ENCODE results near the gene CDH3.
"Not testable (repeated sequence)": the region's sequence is repeated elsewhere in the genome, so short reads cannot be mapped to it uniquely, and the experiment has no call there.

The CDH3 gene

DNA sequence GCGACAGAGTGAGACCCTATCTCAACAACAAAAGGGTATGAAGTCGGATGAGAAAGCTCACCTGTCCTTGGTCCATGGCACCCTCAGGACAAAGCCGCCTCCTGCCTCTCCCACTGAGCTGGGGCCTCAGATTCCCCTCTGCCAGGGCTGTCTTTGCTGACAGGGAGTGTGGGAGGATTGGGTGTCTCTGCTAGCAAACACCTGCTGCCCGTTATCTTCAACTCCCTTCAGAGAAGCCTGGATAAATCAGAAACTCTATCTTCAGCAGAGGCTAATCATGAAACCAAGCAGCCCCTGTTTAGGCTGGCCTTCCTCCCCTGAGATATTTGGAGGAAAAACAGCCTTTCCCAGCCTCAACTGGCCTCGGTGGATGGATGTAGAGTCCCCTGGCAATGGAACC is 55.7 kb downstream of the CDH3 start:
- DNase-seq (ENCODE audit: low spot score) (no peak), FAIRE-seq (no peak)

DNA sequence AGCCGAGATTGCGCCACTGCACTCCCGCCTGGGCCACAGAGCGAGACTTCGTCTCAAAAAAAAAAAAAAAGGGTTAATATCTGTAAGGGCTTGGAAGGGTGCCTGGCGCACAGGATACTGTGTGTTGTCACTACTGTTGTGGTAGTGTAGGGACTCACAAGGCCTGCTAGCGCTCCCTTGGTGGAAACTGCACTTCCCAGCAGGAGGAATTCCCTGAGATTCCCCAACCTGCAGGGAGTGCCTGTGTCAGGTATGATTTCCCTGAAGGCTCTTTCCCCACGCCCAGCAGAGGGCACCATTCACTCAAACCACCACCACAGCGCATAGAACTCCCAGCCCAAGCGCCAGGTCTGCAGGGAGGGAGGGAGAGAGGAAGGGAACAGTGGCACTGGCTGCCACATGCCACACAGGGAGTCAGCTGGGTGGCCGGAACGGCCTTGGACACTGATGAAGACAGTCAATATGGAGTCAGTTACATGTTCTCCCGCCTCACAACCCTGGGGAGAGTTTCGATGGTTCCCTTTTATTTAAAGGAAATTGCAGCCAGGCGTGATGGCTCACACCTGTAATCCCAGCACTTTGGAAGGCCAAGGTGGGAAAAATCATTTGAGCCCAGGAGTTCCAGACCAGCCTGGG is 59.2 kb downstream of the CDH3 start:
- FAIRE-seq (no peak), DNase-seq (ENCODE audit: low spot score) (peak; percentile 64)

DNA sequence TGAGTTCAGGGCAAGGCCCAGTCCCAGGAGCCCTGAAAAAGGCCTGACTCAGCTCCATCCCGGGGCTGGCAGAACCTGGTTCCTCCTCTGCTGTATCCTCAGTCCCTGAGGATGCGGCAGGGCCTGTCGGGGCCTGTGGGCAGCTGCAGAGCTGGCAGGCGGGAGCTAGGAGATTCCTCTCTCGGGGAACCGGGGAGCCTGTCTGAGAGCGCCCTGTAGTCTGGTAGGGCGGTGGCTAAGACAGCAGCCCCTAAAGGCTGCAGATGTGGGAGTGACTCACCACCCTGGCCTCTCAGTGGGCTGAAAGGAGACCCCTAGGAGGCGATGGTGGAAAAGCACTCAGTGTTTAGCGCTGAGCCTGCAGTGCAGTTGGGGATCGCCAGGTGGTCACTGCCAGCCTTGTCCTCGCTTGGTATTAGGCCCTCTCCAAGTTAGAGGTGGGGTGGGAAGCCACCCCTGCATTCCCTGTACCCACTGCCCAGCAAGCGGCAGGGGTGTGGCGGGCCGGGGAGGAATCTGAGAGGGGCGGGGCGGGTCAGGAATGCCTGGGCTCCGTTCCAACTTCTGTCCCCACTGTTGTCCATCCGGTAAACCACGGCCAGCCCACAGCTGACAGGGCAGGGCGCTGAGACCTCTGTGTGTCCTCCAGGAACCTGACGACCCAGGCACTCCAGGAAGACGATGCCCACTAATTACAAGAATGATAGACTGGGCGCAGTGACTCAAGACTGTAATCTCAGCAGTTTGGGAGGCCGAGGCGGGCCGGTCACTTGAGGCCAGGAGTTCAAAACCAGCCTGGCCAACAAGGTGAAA is 62.4 kb downstream of the CDH3 start:
- FAIRE-seq (peak; percentile 80), DNase-seq (ENCODE audit: low spot score) (peak; percentile 96)

GRCh38 chr16:68710211-68710610 is 65.1 kb downstream of the CDH3 start:
- no peak for DNase-seq (ENCODE audit: low spot score)
- FAIRE-seq, result no peak

GRCh38 chr16:68711421-68712139 is 66.5 kb downstream of the CDH3 start:
- DNase-seq (ENCODE audit: low spot score), result no peak
- no peak for FAIRE-seq

GRCh38 chr16:68713361-68713760 is 68.3 kb downstream of the CDH3 start:
- DNase-seq (ENCODE audit: low spot score) (no peak), FAIRE-seq (no peak)

GRCh38 chr16:68715471-68715870 is 70.4 kb downstream of the CDH3 start:
- FAIRE-seq, result no peak

GRCh38 chr16:68716516-68716915 is 71.4 kb downstream of the CDH3 start:
- DNase-seq (ENCODE audit: low spot score); FAIRE-seq: not testable (repeated sequence)

More at GRCh38 chr16:68715471-68715870, 70.4 kb downstream of the CDH3 start:
- no peak for DNase-seq (ENCODE audit: low spot score)

GRCh38 chr16:68717684-68718083 is 72.6 kb downstream of the CDH3 start:
- DNase-seq (ENCODE audit: low spot score), result no peak
- no peak for FAIRE-seq

DNA sequence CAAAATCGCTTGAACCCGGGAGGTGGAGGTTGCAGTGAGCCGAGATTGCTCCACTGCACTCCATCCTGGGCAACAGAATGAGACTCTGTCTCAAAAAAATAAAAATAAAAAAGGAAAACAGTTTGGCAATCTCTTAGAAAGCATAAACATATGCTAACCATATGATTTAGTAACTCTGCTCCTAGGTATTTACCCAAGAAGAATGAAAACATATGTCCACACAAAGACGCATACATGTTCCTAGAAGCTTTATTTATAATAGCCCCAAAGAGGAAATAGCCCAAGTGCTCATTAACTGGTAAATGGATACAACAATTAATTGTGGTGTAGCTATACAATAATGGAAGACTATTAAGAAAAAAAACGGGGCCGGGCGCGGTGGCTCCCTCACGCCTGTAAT is 73.5 kb downstream of the CDH3 start:
- FAIRE-seq (no peak), DNase-seq (ENCODE audit: low spot score) (no peak)

DNA sequence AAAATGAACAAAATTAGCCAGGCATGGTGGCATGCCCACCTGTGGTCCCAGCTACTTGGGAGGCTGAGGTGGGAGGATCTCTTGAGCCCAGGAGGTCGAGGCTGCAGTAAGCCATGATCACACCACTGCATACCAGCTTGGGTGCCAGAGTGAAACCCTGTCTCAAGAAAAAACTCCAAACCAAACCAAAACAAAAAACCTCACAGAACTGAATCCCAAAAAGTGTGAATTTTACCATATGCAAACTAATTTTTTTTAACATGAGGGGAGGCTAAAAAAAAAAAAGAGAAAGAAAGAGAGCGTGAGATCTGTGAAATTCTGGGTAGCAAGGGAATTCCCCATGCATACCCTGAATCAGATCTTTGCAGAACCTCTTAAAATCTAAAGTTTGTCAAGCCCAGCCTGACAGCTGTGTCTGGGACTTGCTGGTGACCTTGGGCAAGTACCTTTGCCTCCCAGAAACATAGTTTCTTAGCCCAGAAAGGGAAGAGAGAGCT is 74.9 kb downstream of the CDH3 start:
- FAIRE-seq (no peak), DNase-seq (ENCODE audit: low spot score) (no peak)

DNA sequence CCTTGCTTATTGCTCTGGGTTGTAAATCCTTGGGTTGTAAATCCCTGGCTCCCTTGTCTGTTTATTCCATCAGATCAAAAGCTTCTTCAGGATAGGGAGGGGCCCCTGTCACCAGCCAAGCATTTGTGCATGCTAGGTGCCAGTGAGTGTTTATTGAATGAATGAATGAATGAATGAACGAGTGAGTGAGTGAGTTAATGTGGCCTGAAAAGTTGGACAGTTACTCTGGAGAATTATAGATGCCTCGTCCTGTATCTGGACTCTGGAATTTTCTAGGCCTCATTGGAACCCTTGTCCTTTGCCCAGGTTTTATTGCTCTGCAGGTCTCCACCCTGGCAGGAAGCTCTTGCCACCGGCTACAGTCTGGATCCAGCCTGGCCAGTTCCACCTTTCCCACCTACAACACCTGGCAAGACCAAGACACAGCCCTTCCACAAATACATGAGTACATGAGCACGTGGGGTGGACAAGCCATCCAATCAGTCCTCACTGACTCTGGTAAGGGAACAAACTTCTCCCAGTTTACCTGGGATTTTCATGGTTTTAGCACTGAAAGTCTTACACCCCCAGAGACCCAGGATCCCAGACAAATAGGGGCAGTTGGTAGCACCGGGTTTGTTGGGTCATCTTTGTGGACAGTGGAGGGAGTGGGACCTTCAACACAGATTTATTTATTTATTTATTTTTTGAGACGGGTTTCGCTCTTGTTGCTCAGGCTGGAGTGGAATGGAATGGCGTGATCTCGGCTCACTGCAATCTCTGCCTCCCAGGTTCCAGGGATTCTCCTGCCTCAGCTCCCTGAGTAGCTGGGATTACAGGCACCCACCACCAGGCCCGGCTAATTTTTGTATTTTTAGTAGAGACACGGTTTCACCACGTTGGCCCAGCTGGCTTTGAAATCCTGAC is 77.3 kb downstream of the CDH3 start:
- FAIRE-seq (no peak), DNase-seq (ENCODE audit: low spot score) (no peak)

GRCh38 chr16:68724797-68725196 is 79.7 kb downstream of the CDH3 start:
- no peak for FAIRE-seq
- DNase-seq (ENCODE audit: low spot score), result no peak

DNA sequence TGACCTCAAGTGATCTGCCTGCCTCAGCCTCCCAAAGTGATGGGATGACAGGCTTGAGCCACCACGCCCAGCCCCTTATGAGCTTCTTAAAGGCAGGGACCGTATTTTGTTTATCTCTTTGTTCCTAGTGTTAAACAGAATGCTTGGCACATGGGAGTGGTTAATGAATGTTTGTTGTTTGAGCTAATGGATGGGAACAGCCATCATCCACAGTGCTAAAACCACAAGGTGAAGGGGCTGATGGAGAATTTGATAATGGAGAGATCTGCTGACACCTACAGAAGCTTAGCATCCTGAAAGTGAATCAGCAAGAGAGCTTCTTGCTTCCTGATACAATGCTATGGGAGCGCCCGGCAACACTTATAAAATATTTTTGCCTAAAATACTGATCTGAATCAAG is 83.4 kb downstream of the CDH3 start:
- FAIRE-seq (no peak), DNase-seq (ENCODE audit: low spot score) (no peak)

DNA sequence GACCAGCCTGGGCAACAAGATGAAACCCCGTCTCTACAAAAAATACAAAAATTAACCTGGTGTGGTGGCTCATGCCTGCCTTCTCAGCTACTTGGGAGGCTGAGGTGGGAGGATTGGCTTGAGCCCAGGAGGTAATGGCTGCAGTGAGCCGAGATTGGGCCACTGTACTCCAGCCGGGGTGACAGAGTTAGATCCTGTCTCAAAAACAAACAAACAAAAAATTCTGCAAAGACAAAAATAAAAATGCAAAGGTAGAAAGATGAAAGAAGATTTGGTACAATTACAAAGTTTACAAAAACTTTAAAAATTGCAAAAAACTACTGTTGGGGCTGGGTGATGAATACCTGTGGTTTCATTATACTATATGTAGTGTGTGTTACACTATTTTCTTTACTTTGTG is 86.5 kb downstream of the CDH3 start:
- DNase-seq (ENCODE audit: low spot score) (no peak), FAIRE-seq (no peak)

DNA sequence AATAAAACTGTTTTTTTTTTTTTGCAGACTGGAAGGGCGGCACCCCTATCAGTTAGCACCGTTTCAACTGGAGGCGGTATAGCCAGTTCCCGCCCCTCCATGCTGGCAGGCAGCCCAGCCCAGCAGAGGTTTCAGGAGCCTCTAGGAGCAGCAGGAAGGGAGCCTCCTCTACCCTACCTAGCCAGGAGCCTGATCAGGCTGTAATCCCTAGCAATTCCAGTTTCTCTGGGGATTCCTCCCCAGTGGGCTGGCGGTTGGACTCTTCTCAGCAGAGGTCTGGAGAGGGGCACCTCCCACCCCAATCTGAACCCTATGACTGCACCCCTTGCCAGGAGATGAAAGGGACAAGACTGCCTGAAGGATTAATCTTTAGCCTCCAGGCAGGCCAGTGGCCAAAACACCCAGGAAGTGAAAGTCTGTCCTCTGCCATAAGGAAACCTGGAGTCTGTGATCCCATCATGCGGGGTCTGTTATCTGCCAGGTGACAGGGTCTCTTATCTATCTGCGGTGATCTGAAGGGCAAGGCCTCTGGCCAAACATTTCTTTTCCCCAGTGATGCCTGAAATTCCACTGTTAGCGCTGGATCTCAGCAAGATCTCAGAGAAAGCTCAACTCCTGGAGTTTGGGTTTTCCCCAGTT is 87.1 kb downstream of the CDH3 start:
- peak; percentile 63 for DNase-seq (ENCODE audit: low spot score)
- FAIRE-seq, result no peak

DNA sequence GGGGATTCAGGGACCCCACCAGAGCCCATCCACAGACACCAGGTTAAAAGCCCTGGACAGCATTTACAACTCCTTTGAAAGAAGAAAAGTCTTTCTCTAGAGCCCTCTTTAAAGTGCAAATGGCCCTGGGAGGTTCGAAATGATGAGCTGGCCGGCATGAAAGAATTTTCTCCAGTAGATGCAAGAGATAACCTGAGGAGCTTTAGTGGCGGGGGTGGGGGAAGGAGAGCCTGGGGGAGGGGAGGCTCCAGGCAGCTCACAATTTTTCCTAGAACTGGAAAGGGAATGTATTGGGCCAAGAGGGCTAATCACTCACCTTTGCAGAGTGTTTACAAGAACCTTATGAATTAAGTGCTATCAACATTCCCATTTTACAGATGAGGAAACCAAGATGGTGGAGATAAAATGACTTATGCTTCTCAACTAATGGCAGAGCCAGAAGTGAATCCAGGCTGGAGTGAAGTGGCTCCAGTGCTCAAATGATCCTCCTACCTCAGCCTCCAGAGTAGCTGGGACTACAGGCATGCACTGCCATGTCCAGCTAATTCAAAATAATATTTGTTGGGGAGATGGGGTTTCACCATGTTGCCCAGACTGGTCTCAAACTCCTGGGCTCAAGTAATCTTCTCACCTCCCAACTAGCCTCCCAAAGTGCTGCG is 87.8 kb downstream of the CDH3 start:
- peak; percentile 13 for DNase-seq (ENCODE audit: low spot score)
- no peak for FAIRE-seq

- DNase-seq (ENCODE audit: low spot score) (no peak), FAIRE-seq (no peak)
These were observed 88.5 kb downstream of the CDH3 start for GRCh38 chr16:68733570-68733969.

- FAIRE-seq (no peak), DNase-seq (ENCODE audit: low spot score) (no peak)
These were observed 89.7 kb downstream of the CDH3 start for GRCh38 chr16:68734782-68735181.

GRCh38 chr16:68736561-68736960 is 91.5 kb downstream of the CDH3 start:
- DNase-seq (ENCODE audit: low spot score), result no peak
- FAIRE-seq, result no peak
